Heart left ventricle (tissue), 16 donors: ENCODE data around the gene ZC3HAV1L. TPM values are rescaled to one million over a fixed set of nuclear protein-coding genes. Genes with fewer than 3 reads are reported as not detected.
"Not testable (repeated sequence)": the region's sequence is repeated elsewhere in the genome, so short reads cannot be mapped to it uniquely, and the experiment has no call there.

ENCODE experiments used
- ATAC-seq, 4 donors: fragments of 200-7000 bp; cut with Tn5 transposase; one replicate each; pipeline ENCODE4 v1.9.1; 2020 to 2022; ENCODE audit warnings: moderate library complexity in 4 of 4, mild to moderate bottlenecking in 3 of 4, moderate number of reproducible peaks in 1 of 4
- DNase-seq, 5 donors: peaks; one replicate each; pipeline ENCODE4 v3.0.0-alpha.2; 2020
- H3K27ac ChIP-seq, 12 donors: fragments of 200-600 bp; sonication (generic) in 4 of 12; one replicate each; pipeline versions ENCODE4 v1.5.0 to v1.8.0; 2016 to 2022; ENCODE audit warnings: mild to moderate bottlenecking in 2 of 12
- H3K27me3 ChIP-seq, 9 donors: fragments of 200-600 bp; sonication (generic) in 2 of 9; one replicate each; pipeline versions ENCODE4 v1.5.1 to v1.8.0; 2016 to 2022; ENCODE audit warnings: mild to moderate bottlenecking in 3 of 9
- H3K36me3 ChIP-seq, 9 donors: fragments of 200-600 bp; sonication (generic) in 2 of 9; one replicate each; pipeline versions ENCODE4 v1.5.0 to v1.8.0; 2018 to 2022; ENCODE audit warnings: mild to moderate bottlenecking in 2 of 9
- H3K4me1 ChIP-seq, 12 donors: fragments of 200-600 bp; sonication (generic) in 4 of 12; one replicate each; pipeline versions ENCODE4 v1.5.0 to v1.8.0; 2016 to 2022; ENCODE audit warnings: mild to moderate bottlenecking in 3 of 12
- H3K4me3 ChIP-seq, 12 donors: fragments of 200-600 bp; sonication (generic) in 4 of 12; one replicate each; pipeline versions ENCODE4 v1.5.0 to v1.8.0; 2017 to 2022; ENCODE audit warnings: mild to moderate bottlenecking in 9 of 12, moderate library complexity in 4 of 12
- H3K9me3 ChIP-seq, 12 donors: fragments of 200-600 bp; sonication (generic) in 4 of 12; one replicate each; pipeline versions ENCODE4 v1.5.0 to v1.8.0; 2016 to 2022; ENCODE audit warnings: mild to moderate bottlenecking in 1 of 12
- CTCF ChIP-seq, 12 donors: fragments of 200-600 bp; sonication (generic) in 4 of 12; IDR thresholded peaks; one replicate each; pipeline versions ENCODE4 v1.5.0 to v1.8.0; 2018 to 2022; ENCODE audit warnings: antibody characterized with exemption in 12 of 12, mild to moderate bottlenecking in 5 of 12
- POLR2A ChIP-seq, 2 donors: fragments of 450-650 bp; IDR thresholded peaks; one replicate each; pipeline ENCODE4 v1.6.1; 2017; ENCODE audit warnings: antibody characterized with exemption in 2 of 2, mild to moderate bottlenecking in 2 of 2, moderate library complexity in 2 of 2
- WGBS, 4 donors: extraction: QIAGEN DNeasy Blood & Tissue Kit in 2 of 4; methylation state at CpG; one replicate each; pipeline versions ENCODE4 v1.1.5 to v1.1.7; 2013 to 2018; 5-methylcytosine and 5-hydroxymethylcytosine counted together
- intact Hi-C, 10 donors: fragments of 100-400 bp; cut with DNase I; formaldehyde crosslinking; loops; one replicate each; pipeline versions ENCODE4 v1.11.1 to v1.14.2; 2022
- polyA plus RNA-seq, 2 donors: library from polyadenylated mRNA; stranded (reverse); fragments of 200-250 nt; gene quantifications; one replicate each; pipeline ENCODE4 v1.2.3, GENCODE V29; 2013
- total RNA-seq, 9 donors: library from RNA; depleted of rRNA in 2 of 9; stranded (reverse); fragments of >200 nt in 2 of 9; fragmentation: NEBNext Ultra II Directional in 3 of 9; extraction: Animal tissue kit (Norgen Biotek cat#: 25700) in 3 of 9; gene quantifications; one replicate each; pipeline versions ENCODE4 v1.1.0 to v1.2.4, GENCODE V29; 2016 to 2023
- donor health status: ischemic (EF 13 %, LVEDD 7.1; RV severe dilation, severe dysfunction).
- donor health status: healthy with polysubstance abuse.
- donor health status: DM: no; HTN: yes; CAD: no.
- donor health status: DM: no; HTN: no; CAD: no.
- donor health status: ischemic (EF 25% LVEDD 6.9; RV normal size, moderate dysfunction).
- donor health status: ischemic (EF 25% LVEDD 5.7; RV mildly dilated, moderate dysfunction).
- donor health status: healthy.
- donor health status: DM: yes; HTN: yes; CAD: no.
- donor health status: ischemic (EF 35%, LVEDD 5.7; RV mildly dilated, moderate dysfunction).
- donor health status: nonischemic (EF 11% LVEDD 7.7; RV severe dilation, severe dysfunction).
- donor health status: DM: yes; HTN: yes; CAD: no.
- donor health status: PGD.
- donor health status: ischemic (EF 29% LVEDD 5.4; RV normal size, mild dysfunction).
- donor health status: nonischemic (EF 23%, LVEDD 6.1; RV moderate dilation, normal function).

Gene ZC3HAV1L
- total and polyA plus RNA-seq, 11 donors = 0.46 to 6.2 (median 1.9) TPM

- 94 to 96% (median 95%) methylated on average over 15 of the region's 15 CpGs for WGBS, 4 donors
Observed at GRCh38 chr7:139079861-139080260, 44.0 kb upstream of the ZC3HAV1L start.

GRCh38 chr7:139078911-139079310, 43.1 kb upstream of the ZC3HAV1L start:
- H3K27me3 ChIP-seq = no peaks in the 10 kb centered on the region
- 71 to 83% (median 77%) methylated on average over 1 of the region's 1 CpG for WGBS, 4 donors
- ATAC-seq (no peak), DNase-seq (no peak)
- peaks cover 0 to 99% (median 84%) of the 10 kb centered on the region in 9 donors for H3K36me3 ChIP-seq
- TF ChIP-seq CTCF (IDR thresholded peaks at IDR 0.05) (no peak), POLR2A (IDR thresholded peaks at IDR 0.05) (no peak)
- intact Hi-C loops = loop anchor here in 9 of 10 donors (5.0 to 10.0 kb wide), 4 partner anchors 42 to 194 kb away; partner anchors contain the start of gene ZC3HAV1L (in 1 of the 9)
- H3K4me1 ChIP-seq = peaks cover 0 to 28% (median 9%) of the 10 kb centered on the region in 12 donors
- peak overlapping the region in 1 of 12 donors; percentile 4 for H3K27ac ChIP-seq
- no peak overlapping the region for H3K4me3 ChIP-seq
- H3K9me3 ChIP-seq = no peaks in the 10 kb centered on the region

More at GRCh38 chr7:139079861-139080260, 44.0 kb upstream of the ZC3HAV1L start:
- Histone ChIP-seq H3K9me3 (no peaks in the 10 kb centered on the region), H3K36me3 (peaks cover 0 to 99% (median 88%) of the 10 kb centered on the region in 9 donors), H3K27ac (no peak overlapping the region), H3K4me3 (no peak overlapping the region), H3K4me1 (peaks cover 0 to 21% (median 7%) of the 10 kb centered on the region in 12 donors), H3K27me3 (no peaks in the 10 kb centered on the region)
- intact Hi-C loops = loop anchor here in 9 of 10 donors (5.0 to 10.0 kb wide), 4 partner anchors 43 to 195 kb away; partner anchors contain the start of gene ZC3HAV1L (in 1 of the 9)
- DNase-seq (no peak), ATAC-seq (no peak)
- TF ChIP-seq POLR2A (IDR thresholded peaks at IDR 0.05) = no peak
- no peak for TF ChIP-seq CTCF (IDR thresholded peaks at IDR 0.05)

- no peak for ATAC-seq
- WGBS, 4 donors = 94 to 100% (median 96%) methylated on average over 1 of the region's 1 CpG
- Histone ChIP-seq H3K9me3 (no peaks in the 10 kb centered on the region), H3K4me1 (peaks cover 0 to 31% (median 9%) of the 10 kb centered on the region in 12 donors), H3K27ac (peak overlapping the region in 1 of 12 donors; percentile 4), H3K36me3 (peaks cover 0 to 99% (median 84%) of the 10 kb centered on the region in 9 donors), H3K27me3 (no peaks in the 10 kb centered on the region), H3K4me3 (no peak overlapping the region)
- intact Hi-C loops = loop anchor here in 9 of 10 donors (5.0 to 10.0 kb wide), 4 partner anchors 41 to 194 kb away; partner anchors contain the start of gene ZC3HAV1L (in 1 of the 9)
- no peak for TF ChIP-seq CTCF (IDR thresholded peaks at IDR 0.05)
- no peak for TF ChIP-seq POLR2A (IDR thresholded peaks at IDR 0.05)
- no peak for DNase-seq
Observed at GRCh38 chr7:139078399-139078798, 42.6 kb upstream of the ZC3HAV1L start.

DNA sequence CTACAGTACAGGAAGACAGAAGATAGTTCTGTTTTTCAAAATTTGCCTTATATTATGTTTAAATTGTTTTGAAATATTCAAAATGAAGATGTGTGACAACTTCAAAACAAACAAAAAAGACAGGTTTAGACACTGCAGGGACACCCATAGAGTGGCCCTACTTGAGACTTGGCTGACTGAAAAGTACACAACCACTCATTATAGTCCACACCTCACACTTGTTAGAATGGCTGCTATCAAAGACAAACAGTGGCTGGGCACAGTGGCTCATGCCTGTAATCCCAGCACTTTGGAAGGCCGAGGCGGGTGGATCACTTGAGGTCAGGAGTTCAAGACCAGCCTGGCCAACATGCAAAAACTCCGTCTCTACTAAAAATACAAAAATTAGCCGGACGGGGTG, 41.9 kb upstream of the ZC3HAV1L start:
- H3K9me3 ChIP-seq, H3K4me3 ChIP-seq, ATAC-seq, H3K27ac ChIP-seq, H3K27me3 ChIP-seq, DNase-seq: not testable (repeated sequence)
- WGBS, 4 donors = 83 to 88% (median 85%) methylated on average over 5 of the region's 5 CpGs
- intact Hi-C loops = loop anchor here in 9 of 10 donors (2.0 to 10.0 kb wide), 5 partner anchors 40 to 193 kb away; partner anchors contain the start of gene ZC3HAV1L (in 1 of the 9)
- H3K4me1 ChIP-seq = peaks cover 0 to 38% (median 9%) of the 10 kb centered on the region in 12 donors
- H3K36me3 ChIP-seq = peaks cover 0 to 99% (median 84%) of the 10 kb centered on the region in 9 donors
